K562 (cell line): Measurements from ENCODE around the gene XBP1. TPM values are rescaled to one million over a fixed set of nuclear protein-coding genes. Genes with fewer than 3 reads are reported as not detected.

Experiments used
- CHD2 ChIP-seq: IDR thresholded peaks from 2 replicates; pipeline ENCODE4 v1.6.1; 2011; ENCODE audit warnings: low read depth, low read length
- CREM ChIP-seq: IDR thresholded peaks from 2 replicates; pipeline ENCODE4 v1.6.1; 2014; ENCODE audit warnings: antibody characterized with exemption, low read depth
- DIDO1 ChIP-seq: fragments of 450-650 bp; IDR thresholded peaks from 2 replicates; pipeline ENCODE4 v1.6.1; 2016; ENCODE audit warnings: low read depth, missing biosample characterization, missing genetic modification characterization
- DMBX1 ChIP-seq: fragments of 250-450 bp; sonication (Bioruptor Pico); IDR thresholded peaks from 2 replicates; pipeline ENCODE4 v1.8.0; 2022; ENCODE audit warnings: inconsistent platforms, mild to moderate bottlenecking, moderate library complexity, borderline replicate concordance
- HMGN3 ChIP-seq: IDR thresholded peaks from 2 replicates; pipeline ENCODE4 v1.6.1; 2011; ENCODE audit warnings: borderline replicate concordance, low read depth, mild to moderate bottlenecking, mixed read lengths, low read length; ENCODE audit not compliant: insufficient read length; ENCODE audit errors: extremely low read depth
- IRF2 ChIP-seq: sonication (generic); formaldehyde crosslinking; IDR thresholded peaks from 2 replicates; pipeline ENCODE4 v1.8.1; 2022; ENCODE audit warnings: mild to moderate bottlenecking, missing genetic modification reagents
- JUND ChIP-seq, 2 experiments: IDR thresholded peaks; 2 replicates in 1 of 2; 3 replicates in 1 of 2; pipeline ENCODE4 v1.6.1; 2011; ENCODE audit warnings: borderline replicate concordance in 2 of 2, low read depth in 2 of 2, low read length in 2 of 2, improper control_type of control experiment in 1 of 2, missing biosample characterization in 1 of 2, missing genetic modification characterization in 1 of 2, missing genetic modification reagents in 1 of 2
- MIER1 ChIP-seq: fragments of 450-650 bp; IDR thresholded peaks from 2 replicates; pipeline ENCODE4 v1.6.1; 2016; ENCODE audit warnings: antibody characterized with exemption, mild to moderate bottlenecking, low read depth
- NCOA2 ChIP-seq, 2 experiments: fragments of 450-650 bp; IDR thresholded peaks; 2 replicates each; pipeline ENCODE4 v1.6.1; 2018; ENCODE audit warnings: mild to moderate bottlenecking in 2 of 2, moderate library complexity in 1 of 2; ENCODE audit not compliant: partially characterized antibody in 2 of 2
- NR2F6 ChIP-seq: fragments of 450-650 bp; formaldehyde crosslinking; IDR thresholded peaks from 2 replicates; pipeline ENCODE4 v1.4.0; 2020; ENCODE audit warnings: mild to moderate bottlenecking
- PHF20 ChIP-seq: fragments of 450-650 bp; IDR thresholded peaks from 2 replicates; pipeline ENCODE4 v1.6.1; 2018; ENCODE audit not compliant: partially characterized antibody
- PHTF2 ChIP-seq: fragments of 250-450 bp; sonication (Bioruptor Pico); IDR thresholded peaks from 2 replicates; pipeline ENCODE4 v1.5.0; 2021; ENCODE audit warnings: mild to moderate bottlenecking
- PML ChIP-seq: IDR thresholded peaks from 2 replicates; pipeline ENCODE4 v1.6.1; 2012; ENCODE audit warnings: low read length, inconsistent platforms
- RAD21 ChIP-seq, 2 experiments: fragments of 250-450 bp in 1 of 2; fragments of 450-650 bp in 1 of 2; sonication (Bioruptor Pico) in 1 of 2; formaldehyde crosslinking in 1 of 2; IDR thresholded peaks in 1 of 2; conservative IDR thresholded peaks in 1 of 2; 2 replicates each; pipeline versions ENCODE4 v1.4.0 to v1.8.0; 2020 to 2022; ENCODE audit warnings: mild to moderate bottlenecking in 2 of 2, moderate library complexity in 1 of 2
- RCOR1 ChIP-seq, 2 experiments: IDR thresholded peaks; 2 replicates each; pipeline ENCODE4 v1.6.1; 2012; ENCODE audit warnings: low read depth in 2 of 2, low read length in 2 of 2, borderline replicate concordance in 1 of 2, improper control_type of control experiment in 1 of 2
- TAF9B ChIP-seq: fragments of 450-650 bp; IDR thresholded peaks from 2 replicates; pipeline ENCODE4 v1.6.1; 2018; ENCODE audit warnings: mild to moderate bottlenecking; ENCODE audit not compliant: partially characterized antibody
- ZBED1 ChIP-seq: IDR thresholded peaks from 2 replicates; pipeline ENCODE4 v1.6.1; 2014
- ZBTB1 ChIP-seq: sonication (generic); formaldehyde crosslinking; IDR thresholded peaks from 2 replicates; pipeline ENCODE4 v1.8.1; 2023; ENCODE audit warnings: missing genetic modification reagents, low read depth, mild to moderate bottlenecking, borderline replicate concordance
- ZNF165 ChIP-seq: fragments of 250-450 bp; sonication (Bioruptor Pico); IDR thresholded peaks from 2 replicates; pipeline ENCODE4 v1.4.0; 2020; ENCODE audit warnings: borderline replicate concordance
- ZNF507 ChIP-seq: conservative IDR thresholded peaks from 2 replicates; pipeline ENCODE4 v1.6.1; 2017; ENCODE audit warnings: missing genetic modification characterization, missing compliant biosample characterization
- polyA plus RNA-seq, 8 experiments: library from polyadenylated mRNA; depleted of rRNA in 4 of 8; stranded (reverse) in 5 of 8; unstranded in 3 of 8; fragments of >200 nt; fragmentation: Nextera tagmentation in 2 of 8; fragmentation: Illumina TruSeq in 1 of 8; extraction: Ambion mirVana in 2 of 8; extraction: Trizol in 1 of 8; gene quantifications; 2 replicates each; pipeline versions ENCODE4 v1.2.1 to v1.2.3, GENCODE V29; 2011 to 2014; ENCODE audit warnings: inconsistent platforms in 1 of 8, missing spikeins in 1 of 8
- total RNA-seq, 7 experiments: library from RNA; depleted of rRNA in 6 of 7; stranded (reverse); fragments of >200 nt in 6 of 7; fragmentation: Illumina TruSeq in 2 of 7; extraction: Trizol in 2 of 7; gene quantifications; 2 replicates each; pipeline versions ENCODE4 v1.2.1 to v1.2.3, GENCODE V29; 2011 to 2021; ENCODE audit warnings: low replicate concordance in 1 of 7
- TF ChIP-seq, protein P1 (sequence below): fragments of 150-350 bp; conservative IDR thresholded peaks from 2 replicates; pipeline ENCODE4 v1.6.1; 2014; ENCODE audit warnings: low read length
- TF ChIP-seq, protein P2 (sequence below): sonication (generic); formaldehyde crosslinking; IDR thresholded peaks from 2 replicates; pipeline ENCODE4 v1.8.0; 2022; ENCODE audit warnings: missing genetic modification reagents, mild to moderate bottlenecking, borderline replicate concordance

Gene XBP1
- total and polyA plus RNA-seq, 9 of the 15 experiments (the other 6 are each of a cell fraction or from before 2014, with no cell fraction given) = 25.0 to 218 (median 94.6) TPM

DNA sequence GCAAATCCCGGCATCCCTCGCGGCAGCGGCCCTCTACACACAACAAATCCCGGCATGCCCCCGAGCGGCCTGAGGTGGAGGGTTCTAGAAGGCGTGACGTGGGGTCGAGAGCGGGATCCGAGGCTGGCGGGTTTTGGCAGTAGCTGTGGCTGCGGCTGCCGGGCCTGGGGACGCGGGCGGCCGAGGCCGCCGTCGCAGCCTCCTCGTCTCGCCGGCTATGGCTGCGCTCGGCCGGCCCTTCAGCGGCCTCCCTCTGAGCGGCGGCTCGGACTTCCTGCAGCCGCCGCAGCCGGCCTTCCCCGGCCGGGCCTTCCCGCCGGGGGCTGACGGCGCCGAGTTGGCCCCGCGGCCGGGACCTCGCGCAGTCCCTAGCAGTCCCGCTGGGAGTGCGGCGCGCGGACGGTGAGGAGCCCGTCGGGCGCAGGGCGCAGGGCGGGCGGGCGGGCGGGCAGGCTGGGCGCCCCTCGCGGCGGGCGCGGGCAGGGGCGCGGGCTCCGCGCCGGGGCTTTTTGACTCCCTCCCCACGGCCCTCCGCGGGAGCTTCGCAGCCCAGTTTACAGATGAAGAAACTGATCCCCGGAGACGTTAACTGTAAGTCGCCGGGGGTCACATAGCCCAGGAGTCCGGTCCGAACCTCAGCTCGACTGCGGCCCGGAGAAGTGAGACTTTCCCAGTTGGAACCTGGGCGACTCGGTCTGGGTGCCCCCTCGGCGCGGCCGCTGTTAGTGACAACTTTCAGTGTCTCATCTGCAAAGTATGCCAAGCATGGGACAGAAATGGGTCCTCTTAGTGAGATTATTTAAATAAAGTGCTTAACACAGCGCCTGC lies 27.5 kb downstream of the XBP1 start, which contains the start of gene CCDC117 (continued):
- TF ChIP-seq, protein P1, sequence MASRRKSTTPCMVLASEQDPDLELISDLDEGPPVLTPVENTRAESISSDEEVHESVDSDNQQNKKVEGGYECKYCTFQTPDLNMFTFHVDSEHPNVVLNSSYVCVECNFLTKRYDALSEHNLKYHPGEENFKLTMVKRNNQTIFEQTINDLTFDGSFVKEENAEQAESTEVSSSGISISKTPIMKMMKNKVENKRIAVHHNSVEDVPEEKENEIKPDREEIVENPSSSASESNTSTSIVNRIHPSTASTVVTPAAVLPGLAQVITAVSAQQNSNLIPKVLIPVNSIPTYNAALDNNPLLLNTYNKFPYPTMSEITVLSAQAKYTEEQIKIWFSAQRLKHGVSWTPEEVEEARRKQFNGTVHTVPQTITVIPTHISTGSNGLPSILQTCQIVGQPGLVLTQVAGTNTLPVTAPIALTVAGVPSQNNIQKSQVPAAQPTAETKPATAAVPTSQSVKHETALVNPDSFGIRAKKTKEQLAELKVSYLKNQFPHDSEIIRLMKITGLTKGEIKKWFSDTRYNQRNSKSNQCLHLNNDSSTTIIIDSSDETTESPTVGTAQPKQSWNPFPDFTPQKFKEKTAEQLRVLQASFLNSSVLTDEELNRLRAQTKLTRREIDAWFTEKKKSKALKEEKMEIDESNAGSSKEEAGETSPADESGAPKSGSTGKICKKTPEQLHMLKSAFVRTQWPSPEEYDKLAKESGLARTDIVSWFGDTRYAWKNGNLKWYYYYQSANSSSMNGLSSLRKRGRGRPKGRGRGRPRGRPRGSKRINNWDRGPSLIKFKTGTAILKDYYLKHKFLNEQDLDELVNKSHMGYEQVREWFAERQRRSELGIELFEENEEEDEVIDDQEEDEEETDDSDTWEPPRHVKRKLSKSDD = no peak
- TF ChIP-seq, protein P2, sequence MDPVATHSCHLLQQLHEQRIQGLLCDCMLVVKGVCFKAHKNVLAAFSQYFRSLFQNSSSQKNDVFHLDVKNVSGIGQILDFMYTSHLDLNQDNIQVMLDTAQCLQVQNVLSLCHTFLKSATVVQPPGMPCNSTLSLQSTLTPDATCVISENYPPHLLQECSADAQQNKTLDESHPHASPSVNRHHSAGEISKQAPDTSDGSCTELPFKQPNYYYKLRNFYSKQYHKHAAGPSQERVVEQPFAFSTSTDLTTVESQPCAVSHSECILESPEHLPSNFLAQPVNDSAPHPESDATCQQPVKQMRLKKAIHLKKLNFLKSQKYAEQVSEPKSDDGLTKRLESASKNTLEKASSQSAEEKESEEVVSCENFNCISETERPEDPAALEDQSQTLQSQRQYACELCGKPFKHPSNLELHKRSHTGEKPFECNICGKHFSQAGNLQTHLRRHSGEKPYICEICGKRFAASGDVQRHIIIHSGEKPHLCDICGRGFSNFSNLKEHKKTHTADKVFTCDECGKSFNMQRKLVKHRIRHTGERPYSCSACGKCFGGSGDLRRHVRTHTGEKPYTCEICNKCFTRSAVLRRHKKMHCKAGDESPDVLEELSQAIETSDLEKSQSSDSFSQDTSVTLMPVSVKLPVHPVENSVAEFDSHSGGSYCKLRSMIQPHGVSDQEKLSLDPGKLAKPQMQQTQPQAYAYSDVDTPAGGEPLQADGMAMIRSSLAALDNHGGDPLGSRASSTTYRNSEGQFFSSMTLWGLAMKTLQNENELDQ (CRISPR knock-in tag) = no peak
- TF ChIP-seq PHF20 (no peak), ZNF507 (tag) (no peak), ZBED1 (no peak), IRF2 (CRISPR knock-in tag) (no peak), ZNF165 (CRISPR knock-in tag) (no peak), ZBTB1 (CRISPR knock-in tag) (no peak), DIDO1 (tag) (no peak), PML (no peak), CREM (peak; percentile 91), MIER1 (no peak), NCOA2 (IDR thresholded peaks at IDR 0.05; ENCODE audit: partially characterized antibody in 2 of 2) (no peak), JUND (IDR thresholded peaks at IDR 0.05; ENCODE audit: borderline replicate concordance, low read depth, low read length) (no peak; the same call in 1 of the 2 replicates), JUND (tag; IDR thresholded peaks at IDR 0.05; ENCODE audit: borderline replicate concordance, low read depth, low read length) (no peak; the same call in 2 of the 3 replicates), RAD21 (CRISPR knock-in tag; conservative IDR thresholded peaks at IDR 0.05 in 1 of 2, IDR thresholded peaks at IDR 0.05 in 1 of 2) (no peak), RCOR1 (IDR thresholded peaks at IDR 0.05; ENCODE audit: borderline replicate concordance in 1 of 2, low read depth in 2 of 2, low read length in 2 of 2) (no peak), HMGN3 (no peak), DMBX1 (CRISPR knock-in tag) (no peak), NR2F6 (CRISPR knock-in tag) (no peak), CHD2 (0 out of 2 replicates have a peak, but pooled peaks have one; percentile 21), TAF9B (no peak), PHTF2 (CRISPR knock-in tag) (no peak)
